Activated CD4-positive, alpha-beta T cell treated with anti-CD3 and anti-CD28 coated beads, Interleukin-2, amount 50 U/mL, for 16 hours (primary cell): Measurements from ENCODE around the gene B3GNT4.
A peak's percentile ranks its signal among the peaks of the same experiment; 100 is the strongest.
"Not testable (repeated sequence)": the region's sequence is repeated elsewhere in the genome, so short reads cannot be mapped to it uniquely, and the experiment has no call there.

Experiments used
- DNase-seq: peaks from one replicate; pipeline ENCODE4 v3.0.0-alpha.2; 2020

Gene B3GNT4

DNA sequence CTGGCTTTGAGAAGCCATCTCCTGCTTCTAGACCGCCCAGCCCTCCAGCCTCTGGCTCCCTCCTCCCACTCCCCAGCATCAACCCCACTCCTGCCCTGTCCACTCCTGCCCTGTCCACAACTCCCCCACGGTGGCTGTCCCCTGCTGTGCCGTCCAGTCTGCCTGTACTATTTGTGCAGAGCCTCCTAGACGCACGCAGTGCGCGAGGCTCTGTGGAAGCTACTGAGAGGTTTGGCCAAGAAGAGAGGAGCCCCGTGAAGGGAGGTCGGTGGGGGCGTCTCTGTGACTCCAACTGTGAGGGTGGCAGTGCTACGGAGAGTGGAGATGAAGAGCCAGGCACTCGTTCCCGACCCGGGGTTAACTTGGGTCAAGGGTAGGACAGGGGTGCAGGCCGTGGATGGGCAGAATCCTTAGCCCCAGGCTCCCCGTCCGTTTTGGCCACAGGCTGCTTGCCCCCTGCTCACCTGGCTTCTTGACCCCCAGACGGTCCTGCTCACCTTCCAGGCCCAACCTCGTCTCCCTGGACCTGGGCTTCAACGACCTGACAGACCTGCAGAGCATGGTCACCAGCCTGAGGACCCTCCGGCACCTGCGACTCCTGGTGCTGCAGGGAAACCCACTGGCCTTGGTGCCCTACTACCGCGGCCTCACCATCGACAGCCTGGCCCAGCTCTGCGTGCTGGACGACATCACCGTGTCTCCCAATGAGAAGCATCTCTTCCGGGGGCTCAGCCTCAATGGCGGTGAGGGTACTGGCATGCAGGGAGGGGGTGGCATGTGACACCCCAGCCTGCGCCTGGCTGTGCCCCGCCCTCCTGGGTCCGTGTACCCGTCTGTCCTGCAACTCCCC lies 13.7 kb upstream of the B3GNT4 start:
- DNase-seq, result no peak

DNA sequence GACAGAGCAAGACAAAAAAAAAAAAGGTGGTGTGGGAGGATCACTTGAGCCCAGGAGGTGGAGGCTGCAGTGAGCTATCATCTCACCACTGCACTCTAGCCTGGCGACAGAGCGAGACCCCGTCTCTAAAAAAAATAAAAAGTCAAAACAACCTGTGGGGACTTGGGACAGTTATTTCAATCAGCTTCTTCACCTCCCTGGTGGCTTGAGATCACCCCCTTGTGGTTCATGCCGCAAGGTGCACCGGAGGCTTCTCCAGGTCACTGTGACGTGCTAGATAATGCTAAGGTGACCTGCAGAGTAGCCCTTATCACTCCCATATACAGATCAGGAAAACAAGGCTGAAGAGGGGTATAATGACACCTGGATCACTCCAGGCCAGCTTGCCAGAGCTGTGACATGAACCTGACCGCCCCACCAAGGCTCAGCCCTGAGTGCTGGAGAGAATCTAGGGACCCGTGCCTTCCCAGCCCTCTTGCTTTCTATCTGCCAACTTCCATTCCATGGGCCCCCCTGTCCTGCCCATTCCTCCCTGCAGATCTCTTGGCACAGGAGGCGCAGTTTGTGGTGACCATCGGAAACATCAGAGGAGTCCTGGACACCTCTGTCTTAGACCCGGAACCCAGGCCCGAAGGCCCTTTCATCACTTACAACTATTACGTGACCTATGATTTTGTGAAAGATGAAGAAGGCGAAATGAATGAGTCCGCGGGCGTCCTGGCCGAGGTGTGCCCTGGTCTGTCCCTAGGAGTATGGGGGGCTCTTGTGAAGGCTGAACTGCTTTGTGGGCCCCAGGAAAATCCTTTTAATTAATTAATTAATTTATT lies 12.5 kb upstream of the B3GNT4 start:
- peak; percentile 79 for DNase-seq

DNA sequence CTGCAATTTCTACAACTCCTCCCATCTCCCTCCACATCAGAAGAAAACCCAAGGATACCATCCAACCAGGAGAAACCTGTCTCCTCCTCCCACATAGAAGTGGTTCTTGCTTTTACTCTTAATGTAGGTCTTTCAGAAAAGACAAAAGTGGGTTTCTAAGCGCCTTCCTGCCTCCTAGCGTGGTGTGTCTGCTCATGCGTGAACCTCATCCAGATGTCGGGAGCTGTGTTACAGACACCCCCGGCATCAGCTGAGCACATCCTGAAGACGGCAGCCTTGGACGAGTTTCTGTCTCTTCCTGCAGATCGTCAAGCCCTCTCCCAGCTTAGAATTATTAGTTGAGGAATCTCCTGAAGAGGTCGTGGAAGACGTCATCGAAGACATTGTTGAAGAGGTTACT lies 11.1 kb upstream of the B3GNT4 start:
- DNase-seq, result no peak

DNA sequence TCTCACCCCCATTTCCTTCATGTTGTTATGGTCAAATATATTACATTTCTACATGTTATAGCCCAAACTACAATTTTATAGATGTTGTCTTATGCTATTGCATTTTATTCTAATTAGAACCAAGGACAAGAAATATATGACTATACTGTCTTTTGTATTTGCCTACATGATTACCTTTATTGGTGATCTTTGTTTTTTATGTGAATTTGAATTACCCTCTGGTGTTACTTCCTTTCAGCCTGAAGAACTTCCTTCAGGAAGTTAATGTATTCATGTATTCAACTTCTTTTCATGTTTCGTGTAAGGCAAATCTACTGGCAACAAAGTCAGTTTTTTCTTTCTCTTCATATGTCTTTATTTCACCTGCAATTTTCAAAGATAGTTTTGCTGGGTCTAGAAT lies 8.7 kb upstream of the B3GNT4 start:
- no peak for DNase-seq

DNA sequence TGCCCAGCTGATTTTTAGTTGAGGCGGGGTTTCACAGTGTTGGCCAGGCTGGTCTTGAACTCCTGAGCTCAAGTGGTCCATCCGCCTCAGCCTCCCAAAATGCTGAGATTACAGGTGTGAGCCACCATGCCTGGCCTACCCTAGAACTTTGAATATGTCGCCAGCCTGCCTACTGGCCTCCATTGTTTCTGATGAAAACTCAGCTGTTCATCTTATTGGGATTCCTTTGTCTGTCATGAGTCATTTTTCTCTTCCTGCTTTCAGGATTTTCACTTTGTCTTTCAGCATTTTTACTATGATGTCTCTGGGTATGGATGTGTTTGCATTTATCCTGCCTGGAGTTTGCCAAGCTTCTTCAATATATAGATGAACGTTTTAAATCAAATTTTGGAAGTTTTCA lies 8.1 kb upstream of the B3GNT4 start:
- DNase-seq, result no peak

DNA sequence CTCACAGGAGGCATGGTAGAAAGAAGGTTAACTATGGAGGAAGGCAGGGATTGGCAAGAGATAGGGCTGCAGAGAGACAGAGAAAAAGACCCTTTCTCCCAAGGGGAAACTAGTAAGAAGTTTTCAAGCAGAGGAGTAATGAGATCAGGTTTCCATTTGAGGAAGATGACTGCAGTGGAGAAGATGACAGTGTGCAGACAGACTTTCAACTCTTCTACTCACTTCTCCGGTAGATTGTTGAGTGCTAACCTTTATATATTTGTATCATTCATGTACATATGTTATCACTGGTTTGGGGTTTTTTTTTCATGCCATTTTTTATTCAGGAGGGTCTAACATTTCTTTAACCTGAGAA lies 5.9 kb upstream of the B3GNT4 start:
- no peak for DNase-seq

DNA sequence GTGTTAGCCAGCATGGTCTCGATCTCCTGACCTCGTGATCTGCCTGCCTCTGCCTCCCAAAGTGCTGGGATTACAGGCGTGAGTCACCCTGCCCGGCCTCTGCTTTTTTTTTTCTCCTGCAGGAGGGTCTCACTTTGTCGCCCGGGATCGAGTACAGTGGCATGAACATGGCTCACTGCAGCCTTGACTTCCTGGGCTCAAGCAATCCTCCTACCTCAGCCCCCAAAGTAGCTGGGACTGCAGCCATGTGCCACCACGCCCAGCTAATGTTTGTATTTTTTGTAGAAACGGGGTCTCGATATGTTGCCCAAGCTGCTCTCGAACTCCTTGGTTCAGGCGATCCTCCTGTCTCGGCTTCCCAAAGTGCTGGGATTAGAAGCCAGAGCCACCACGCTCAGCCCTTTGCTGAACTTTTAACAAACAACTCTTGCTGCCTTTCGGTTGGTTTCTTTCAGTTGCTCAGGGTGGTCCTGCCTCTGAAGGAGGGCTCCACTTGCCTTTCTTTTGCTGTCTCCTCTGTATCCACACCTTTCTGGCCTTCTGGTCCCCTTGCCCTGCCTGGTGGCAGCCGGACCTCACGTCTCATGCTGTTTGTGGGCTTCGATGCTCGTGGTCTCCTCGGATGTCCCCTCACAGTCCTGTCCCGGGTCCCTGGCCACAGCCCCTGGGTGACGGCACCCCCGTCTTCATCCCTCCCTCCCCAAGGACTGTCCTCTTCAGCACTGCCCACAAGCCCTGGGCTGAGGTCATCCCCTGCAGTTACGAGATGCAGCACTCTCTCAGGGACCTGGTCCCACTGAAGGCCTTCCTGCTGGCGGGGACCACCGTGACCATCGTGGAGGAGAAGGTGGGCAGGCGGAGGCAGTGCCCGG lies 3.8 kb upstream of the B3GNT4 start:
- DNase-seq, result no peak

DNA sequence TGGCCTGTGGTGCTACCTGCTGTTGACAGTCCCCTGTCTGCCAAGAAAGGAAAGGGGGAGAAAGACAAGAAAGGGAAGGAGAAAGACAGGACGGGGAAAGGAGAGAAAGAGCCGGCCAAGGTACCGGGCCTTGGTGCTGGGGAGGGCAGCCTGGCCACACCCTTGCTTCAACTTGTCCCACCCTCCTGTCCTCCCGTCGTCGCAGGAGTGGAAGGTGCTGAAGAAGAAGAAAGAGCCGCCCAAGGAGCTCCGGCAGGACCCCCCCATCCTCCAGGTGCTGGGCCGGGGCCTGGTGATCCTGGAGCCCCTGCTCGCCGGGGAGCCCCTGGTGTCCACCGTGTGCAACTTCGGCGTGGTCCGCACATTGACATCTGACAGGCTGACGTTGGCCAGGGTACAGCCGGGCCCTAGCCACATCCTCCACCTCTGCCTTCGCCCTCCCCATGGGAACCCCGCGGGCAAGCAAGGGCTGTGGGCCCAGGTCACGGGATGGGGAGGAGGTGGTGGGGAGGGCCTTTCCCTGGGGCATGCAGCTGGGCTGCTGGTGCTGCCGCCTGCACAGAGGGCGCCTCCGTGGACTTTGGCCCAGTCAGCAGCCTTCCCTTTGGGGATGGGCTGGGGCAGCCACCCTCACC lies 2.9 kb upstream of the B3GNT4 start:
- no peak for DNase-seq

DNA sequence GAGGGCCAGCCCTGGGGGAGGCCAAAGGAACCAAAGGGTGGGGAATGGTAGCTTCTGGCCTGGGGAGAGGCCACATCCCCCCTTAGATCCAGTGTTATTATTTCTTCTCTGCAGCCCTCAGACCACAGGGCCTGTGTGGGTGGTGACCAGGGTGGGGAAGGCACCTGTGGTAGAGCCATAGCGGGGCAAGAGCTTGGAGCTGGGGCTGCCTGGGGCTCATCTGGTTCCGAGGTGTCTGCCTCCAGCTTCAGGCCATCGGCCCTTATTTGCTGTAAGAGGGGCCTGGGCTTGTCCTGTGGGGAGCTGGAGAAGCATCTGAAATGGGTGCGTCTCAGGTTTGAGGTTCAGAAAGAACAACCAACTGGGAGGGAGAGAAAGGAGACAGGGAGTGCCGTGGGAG lies 2.1 kb upstream of the B3GNT4 start:
- DNase-seq, result no peak

DNA sequence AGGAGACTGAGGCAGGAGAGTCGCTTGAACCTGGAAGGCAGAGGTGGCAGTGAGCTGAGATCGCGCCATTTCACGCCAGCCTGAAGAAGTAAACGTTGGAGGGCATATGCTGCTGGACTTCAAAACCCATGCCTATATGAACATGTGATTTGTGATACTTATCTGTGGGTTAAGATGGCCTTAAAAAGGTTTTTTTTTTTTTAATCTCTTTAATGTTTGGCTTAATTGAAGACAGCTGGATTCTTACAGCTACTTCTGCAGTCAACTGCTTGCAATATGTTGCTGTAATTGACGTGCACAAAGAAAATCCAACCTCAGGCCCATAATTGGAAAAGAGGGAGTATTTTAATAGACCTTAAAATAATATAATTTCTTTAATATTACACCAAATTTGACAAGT lies 1.5 kb upstream of the B3GNT4 start:
- DNase-seq, result no peak

DNA sequence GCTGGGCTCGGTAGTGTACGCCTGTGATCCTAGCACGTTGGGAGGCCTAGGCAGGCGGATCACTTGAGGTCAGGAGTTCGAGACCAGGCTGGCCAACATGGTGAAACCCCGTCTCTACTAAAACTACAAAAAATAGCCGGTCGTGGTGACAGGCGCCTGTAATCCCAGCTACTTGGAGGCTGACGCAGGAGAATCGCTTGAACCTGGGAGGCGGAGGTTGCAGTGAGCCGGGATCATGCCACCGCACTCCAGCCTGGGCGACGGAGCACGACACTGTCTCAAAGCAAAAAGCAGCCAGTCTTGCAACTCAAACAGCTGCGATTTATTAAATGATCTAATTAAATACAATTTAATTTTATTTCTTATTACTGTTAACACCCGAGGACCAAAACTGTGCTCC lies 698 bp upstream of the B3GNT4 start:
- DNase-seq, result not testable (repeated sequence)

DNA sequence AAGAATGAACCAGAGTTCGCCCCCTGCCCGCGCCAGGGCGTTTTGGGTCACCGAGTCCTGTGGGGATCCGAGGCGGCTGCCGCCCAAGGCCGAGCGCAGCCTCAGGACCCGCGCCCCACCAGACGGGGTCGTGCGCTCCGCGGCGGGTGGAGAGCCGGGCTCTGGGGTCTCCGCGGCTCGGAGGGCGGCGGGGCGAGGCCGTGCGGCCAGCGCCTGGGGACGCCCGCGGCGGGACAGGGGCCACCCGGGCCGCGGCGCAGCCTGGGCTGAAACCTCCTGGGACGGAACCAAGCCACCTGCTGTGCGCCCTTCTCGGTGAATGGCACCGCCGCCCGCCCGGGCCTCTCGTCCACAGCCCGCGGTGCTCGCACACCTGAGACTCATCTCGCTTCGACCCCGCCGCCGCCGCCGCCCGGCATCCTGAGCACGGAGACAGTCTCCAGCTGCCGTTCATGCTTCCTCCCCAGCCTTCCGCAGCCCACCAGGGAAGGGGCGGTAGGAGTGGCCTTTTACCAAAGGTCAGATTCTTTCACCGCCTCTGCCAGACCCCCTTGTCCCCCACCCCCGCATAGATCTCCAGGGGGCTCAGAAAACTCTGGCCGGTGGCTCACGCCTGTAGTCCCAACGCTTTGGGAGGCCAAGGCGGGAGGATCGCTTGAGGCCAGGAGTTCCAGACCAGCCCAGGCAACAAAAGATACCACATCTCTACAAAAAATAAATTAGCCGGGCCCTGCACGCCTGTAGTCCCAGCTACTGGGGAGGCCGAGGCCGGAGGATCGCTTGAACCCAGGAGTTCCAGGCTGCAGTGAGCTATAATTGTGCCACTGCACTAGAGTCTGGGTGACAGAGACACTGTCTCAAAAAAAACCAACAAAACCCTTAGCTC lies 901 bp downstream of the B3GNT4 start:
- no peak for DNase-seq

DNA sequence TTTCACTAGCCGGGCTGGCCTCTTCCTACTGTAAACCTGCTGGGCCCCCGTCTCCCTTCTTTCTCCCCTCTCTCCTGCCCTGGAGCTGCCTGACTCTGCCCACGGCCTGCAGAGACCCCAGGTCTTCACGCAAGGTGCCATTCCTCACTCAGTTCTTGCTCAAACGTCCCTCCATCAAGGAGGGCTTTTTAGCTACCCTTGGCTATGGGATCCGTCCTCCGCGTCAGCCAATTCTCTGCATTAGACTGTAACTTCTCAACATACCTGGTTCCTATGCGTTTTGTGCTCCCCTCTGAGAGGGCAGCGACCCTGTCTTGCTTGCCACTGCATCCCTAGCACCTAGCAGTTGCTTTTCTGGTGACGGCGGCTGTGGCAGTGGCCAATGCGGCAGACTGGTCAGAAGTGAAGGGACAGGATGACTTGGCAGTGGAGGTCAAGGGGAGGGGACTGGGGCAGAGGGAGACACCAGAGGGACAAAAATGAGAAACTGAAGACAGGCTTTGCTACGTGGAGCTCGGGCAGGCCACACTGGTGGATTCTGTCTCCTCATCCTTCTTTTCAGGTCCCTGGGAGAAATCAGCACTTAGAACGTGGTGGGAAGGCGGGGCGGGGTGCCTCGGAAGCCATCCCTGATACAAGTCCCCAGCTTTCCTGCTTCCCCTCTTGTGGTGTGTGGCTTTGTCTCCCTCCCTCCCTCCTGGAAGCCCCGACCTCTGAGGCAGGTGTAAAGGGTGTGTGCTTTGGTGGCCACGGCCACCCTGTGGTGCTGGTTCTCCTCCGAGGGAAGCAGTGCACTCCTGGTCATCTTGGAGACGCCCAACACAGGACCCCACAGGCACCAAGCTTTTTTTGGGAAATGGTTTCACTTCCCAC lies 1.8 kb downstream of the B3GNT4 start:
- no peak for DNase-seq

DNA sequence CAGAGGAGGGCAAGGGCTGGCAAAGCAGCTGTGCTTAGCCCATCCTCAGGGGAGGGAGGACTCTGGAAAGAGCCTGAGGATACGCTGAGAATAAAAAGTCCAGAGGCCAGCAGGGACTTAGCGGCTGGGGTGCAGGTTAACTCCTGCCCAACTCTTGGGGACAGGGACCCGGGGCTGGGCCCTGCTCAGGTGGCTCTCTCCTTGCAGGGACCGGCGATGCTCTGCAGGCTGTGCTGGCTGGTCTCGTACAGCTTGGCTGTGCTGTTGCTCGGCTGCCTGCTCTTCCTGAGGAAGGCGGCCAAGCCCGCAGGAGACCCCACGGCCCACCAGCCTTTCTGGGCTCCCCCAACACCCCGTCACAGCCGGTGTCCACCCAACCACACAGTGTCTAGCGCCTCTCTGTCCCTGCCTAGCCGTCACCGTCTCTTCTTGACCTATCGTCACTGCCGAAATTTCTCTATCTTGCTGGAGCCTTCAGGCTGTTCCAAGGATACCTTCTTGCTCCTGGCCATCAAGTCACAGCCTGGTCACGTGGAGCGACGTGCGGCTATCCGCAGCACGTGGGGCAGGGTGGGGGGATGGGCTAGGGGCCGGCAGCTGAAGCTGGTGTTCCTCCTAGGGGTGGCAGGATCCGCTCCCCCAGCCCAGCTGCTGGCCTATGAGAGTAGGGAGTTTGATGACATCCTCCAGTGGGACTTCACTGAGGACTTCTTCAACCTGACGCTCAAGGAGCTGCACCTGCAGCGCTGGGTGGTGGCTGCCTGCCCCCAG lies 2.8 kb downstream of the B3GNT4 start:
- DNase-seq, result no peak

DNA sequence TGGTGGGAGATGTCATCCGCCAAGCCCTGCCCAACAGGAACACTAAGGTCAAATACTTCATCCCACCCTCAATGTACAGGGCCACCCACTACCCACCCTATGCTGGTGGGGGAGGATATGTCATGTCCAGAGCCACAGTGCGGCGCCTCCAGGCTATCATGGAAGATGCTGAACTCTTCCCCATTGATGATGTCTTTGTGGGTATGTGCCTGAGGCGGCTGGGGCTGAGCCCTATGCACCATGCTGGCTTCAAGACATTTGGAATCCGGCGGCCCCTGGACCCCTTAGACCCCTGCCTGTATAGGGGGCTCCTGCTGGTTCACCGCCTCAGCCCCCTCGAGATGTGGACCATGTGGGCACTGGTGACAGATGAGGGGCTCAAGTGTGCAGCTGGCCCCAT lies 3.5 kb downstream of the B3GNT4 start:
- DNase-seq, result no peak

DNA sequence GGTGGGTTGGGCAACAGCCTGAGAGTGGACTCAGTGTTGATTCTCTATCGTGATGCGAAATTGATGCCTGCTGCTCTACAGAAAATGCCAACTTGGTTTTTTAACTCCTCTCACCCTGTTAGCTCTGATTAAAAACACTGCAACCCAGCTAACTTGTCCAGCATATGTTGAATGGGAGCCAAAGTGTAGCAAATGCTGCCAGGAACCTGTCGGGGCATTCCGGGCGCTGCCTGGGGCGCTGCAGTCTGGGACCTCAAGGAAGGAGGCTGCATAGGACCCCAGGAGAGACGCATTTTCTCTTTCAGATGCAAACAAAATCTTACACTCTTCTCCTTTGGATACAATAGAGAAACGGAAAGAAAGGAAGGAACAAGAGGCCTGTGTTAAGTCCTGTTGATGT lies 3.9 kb downstream of the B3GNT4 start:
- DNase-seq, result no peak

DNA sequence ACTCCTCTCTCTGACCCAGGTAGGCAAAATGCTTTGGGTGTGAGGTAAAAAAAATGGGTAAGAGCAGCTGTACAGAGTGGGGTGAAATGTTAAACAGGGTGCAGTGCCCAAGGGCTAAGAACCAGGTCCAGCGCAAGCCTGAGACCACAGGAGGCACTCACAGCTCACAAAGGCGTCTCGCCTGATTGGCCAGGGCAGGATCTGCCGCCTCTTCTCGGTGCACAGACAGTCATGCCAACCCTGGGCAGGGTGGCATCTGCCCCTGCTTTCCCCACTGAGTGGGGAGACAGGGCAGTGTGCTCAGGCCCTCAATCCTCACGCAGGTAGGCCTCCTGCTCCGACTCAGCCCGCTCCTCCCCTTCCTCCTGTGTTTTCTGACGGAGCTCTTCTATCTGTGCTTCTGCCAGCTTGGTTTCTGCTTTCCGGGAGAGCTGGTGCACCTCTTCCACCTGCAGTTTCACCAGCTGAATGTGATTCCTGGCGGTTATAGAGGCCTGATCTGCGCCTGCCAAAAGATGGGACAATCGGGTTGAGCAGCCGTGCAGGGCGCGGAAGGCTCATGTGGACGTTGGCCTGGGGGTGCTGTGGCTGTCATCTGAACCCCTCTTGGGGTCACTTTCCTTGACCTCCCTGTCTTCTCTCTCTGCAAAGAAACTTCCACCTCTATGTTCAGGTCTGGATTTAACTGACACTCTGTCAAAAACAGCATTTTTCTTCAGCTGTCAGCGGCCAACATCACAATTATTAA lies 4.7 kb downstream of the B3GNT4 start:
- DNase-seq, result no peak

DNA sequence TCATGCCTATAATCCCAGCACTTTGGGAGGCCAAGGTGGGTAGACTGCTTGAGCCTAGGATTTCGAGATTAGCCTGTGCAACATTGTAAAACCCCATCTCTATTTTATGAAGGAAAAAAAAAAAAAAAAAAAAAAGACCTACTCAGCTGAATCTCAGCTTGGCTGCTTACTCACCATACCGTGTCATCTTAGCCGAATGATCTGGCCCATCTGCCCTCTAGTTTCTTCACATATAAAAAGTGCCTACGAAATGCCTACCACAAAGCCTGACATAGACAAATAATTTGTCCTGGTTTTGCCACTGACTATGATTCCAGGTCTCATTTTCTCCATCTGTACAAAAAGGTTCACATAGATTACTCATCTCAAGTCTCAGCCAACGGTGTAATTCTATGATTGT lies 12.3 kb downstream of the B3GNT4 start:
- no peak for DNase-seq

DNA sequence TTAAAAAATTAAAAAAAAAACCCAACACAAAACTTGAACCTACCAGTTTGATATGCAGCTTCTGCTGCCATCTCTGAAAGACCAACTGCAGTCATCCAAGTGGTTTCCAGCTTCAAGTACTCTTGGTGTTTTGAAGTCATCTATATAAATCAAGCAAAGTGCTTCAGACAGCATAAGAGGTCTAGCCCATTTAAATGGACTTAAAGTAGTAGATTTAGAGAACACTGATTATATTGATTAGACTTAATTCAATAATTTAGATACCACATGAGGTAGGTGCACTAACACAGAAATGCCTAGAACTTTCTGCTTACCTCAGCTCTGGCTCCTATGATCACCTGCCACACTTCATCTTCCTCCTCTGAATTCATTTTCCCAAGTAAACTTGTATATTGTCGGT lies 12.9 kb downstream of the B3GNT4 start:
- DNase-seq, result no peak
